ENCODE results near the gene RELN. TPM values are rescaled to one million over a fixed set of nuclear protein-coding genes. Genes with fewer than 3 reads are reported as not detected.

Gene RELN
- total RNA-seq, 1 experiment from 2014 or later, result 0.10 TPM

DNA sequence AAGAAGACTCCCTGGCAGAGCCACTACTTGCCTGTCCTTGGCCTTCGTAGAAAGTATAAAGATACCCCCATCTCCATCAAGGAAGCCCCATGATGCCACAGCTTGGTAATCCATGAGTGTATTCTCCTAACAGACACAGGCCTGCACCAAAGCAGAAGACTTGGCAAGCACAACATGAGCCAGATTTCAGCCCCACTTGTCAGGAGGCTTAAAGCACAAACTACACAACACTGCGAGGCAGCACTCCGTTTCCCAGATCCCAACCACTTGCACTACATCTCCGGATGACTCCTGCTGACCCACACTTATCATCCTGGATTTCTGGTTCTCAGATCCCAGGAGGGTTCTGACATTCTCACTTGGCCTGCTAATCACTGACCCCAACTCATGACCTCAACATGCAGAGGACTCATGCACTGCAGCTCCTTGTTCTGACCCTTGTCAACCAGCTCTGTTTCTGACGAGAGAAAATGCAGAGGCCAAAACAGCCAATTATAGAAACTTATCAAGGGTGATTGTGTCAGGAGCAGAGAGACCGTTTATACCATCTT lies 100.8 kb downstream of the RELN start:
- Histone ChIP-seq H3K27me3 (ENCODE audit: control insufficient read depth, insufficient read depth, low read length) (no peaks in the 10 kb centered on the region), H3K27ac (ENCODE audit: low read length) (no peak overlapping the region), H3K36me3 (ENCODE audit: control insufficient read depth, insufficient read depth, low read length) (no peaks in the 10 kb centered on the region), H3K9me3 (ENCODE audit: control insufficient read depth, insufficient read depth, low read depth, low read length) (no peaks in the 10 kb centered on the region), H3K4me1 (ENCODE audit: control insufficient read depth, insufficient read depth, low read length) (no peaks in the 10 kb centered on the region), H3K4me3 (ENCODE audit: low read depth in 2 of 2, low read length in 2 of 2) (no peak overlapping the region)
- ChIA-PET POLR2A (no interaction called here), CTCF (no interaction called here)
- ATAC-seq, result no peak
- TF ChIP-seq POLR2AphosphoS5 (IDR thresholded peaks at IDR 0.05; ENCODE audit: low read depth, low read length) (no peak), SIN3A (IDR thresholded peaks at IDR 0.05; ENCODE audit: borderline replicate concordance, insufficient read depth, low read depth, low read length) (no peak), TCF7L2 (IDR thresholded peaks at IDR 0.05; ENCODE audit: low read depth, low read length) (no peak)
- TF ChIP-seq, protein P1, sequence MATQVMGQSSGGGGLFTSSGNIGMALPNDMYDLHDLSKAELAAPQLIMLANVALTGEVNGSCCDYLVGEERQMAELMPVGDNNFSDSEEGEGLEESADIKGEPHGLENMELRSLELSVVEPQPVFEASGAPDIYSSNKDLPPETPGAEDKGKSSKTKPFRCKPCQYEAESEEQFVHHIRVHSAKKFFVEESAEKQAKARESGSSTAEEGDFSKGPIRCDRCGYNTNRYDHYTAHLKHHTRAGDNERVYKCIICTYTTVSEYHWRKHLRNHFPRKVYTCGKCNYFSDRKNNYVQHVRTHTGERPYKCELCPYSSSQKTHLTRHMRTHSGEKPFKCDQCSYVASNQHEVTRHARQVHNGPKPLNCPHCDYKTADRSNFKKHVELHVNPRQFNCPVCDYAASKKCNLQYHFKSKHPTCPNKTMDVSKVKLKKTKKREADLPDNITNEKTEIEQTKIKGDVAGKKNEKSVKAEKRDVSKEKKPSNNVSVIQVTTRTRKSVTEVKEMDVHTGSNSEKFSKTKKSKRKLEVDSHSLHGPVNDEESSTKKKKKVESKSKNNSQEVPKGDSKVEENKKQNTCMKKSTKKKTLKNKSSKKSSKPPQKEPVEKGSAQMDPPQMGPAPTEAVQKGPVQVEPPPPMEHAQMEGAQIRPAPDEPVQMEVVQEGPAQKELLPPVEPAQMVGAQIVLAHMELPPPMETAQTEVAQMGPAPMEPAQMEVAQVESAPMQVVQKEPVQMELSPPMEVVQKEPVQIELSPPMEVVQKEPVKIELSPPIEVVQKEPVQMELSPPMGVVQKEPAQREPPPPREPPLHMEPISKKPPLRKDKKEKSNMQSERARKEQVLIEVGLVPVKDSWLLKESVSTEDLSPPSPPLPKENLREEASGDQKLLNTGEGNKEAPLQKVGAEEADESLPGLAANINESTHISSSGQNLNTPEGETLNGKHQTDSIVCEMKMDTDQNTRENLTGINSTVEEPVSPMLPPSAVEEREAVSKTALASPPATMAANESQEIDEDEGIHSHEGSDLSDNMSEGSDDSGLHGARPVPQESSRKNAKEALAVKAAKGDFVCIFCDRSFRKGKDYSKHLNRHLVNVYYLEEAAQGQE (IDR thresholded peaks at IDR 0.05; ENCODE audit: insufficient read depth in 1 of 2, low read depth in 2 of 2, low read length in 1 of 2), result no peak
- TF ChIP-seq, protein P2, sequence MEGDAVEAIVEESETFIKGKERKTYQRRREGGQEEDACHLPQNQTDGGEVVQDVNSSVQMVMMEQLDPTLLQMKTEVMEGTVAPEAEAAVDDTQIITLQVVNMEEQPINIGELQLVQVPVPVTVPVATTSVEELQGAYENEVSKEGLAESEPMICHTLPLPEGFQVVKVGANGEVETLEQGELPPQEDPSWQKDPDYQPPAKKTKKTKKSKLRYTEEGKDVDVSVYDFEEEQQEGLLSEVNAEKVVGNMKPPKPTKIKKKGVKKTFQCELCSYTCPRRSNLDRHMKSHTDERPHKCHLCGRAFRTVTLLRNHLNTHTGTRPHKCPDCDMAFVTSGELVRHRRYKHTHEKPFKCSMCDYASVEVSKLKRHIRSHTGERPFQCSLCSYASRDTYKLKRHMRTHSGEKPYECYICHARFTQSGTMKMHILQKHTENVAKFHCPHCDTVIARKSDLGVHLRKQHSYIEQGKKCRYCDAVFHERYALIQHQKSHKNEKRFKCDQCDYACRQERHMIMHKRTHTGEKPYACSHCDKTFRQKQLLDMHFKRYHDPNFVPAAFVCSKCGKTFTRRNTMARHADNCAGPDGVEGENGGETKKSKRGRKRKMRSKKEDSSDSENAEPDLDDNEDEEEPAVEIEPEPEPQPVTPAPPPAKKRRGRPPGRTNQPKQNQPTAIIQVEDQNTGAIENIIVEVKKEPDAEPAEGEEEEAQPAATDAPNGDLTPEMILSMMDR (IDR thresholded peaks at IDR 0.05), result no peak
- in situ Hi-C loops (cut with HindIII; ENCODE audit: low pct_unique_long_range_greater_than_20kb, low sequenced_read_pairs) (no loop called here), intact Hi-C loops (cut with micrococcal nuclease; ENCODE audit: unreplicated experiment) (no loop called here)
- no TSS peak for BruUV-seq (replicated peaks)
- no peak for DNase-seq (ENCODE audit: low read depth, low spot score)

DNA sequence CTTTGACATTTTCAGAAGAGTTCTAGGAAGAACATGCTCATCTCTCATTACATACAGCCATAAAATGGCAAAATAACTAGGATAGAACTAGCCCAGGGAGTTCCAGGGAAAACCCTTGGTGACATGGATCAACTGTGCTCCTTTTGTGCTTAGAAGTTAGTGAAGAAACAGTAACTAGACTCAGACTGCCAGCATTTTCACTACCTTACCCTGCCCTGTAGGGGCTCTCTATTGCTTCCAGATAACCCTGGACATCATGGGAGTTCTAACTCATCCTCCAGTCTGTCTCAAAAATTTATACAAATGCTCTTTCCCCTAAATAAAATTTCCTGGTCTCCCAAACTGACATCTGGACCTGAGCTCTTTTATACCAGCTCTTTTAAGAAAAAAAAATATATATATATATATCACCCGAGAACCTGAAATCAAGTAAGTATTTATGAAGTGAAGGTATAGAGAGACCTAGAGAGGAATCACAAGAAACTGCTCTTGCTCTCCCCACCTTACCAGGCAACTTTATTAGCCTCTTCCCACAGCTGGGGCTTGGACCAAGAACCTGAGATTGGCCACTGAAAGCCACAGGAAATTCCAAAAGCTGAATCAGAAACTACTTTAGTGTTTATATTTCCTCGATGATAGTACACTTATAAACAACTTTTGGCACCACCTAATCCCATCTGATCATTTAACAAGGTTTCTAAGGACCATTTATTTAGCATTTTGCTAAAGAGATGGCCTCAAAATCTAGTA lies 101.4 kb downstream of the RELN start:
- H3K27me3 ChIP-seq (ENCODE audit: control insufficient read depth, insufficient read depth, low read length), result no peaks in the 10 kb centered on the region
- no peaks in the 10 kb centered on the region for H3K36me3 ChIP-seq (ENCODE audit: control insufficient read depth, insufficient read depth, low read length)
- DNase-seq (ENCODE audit: low read depth, low spot score), result no peak
- intact Hi-C loops (cut with micrococcal nuclease; ENCODE audit: unreplicated experiment), result no loop called here
- CTCF ChIA-PET, result no interaction called here
- no peaks in the 10 kb centered on the region for H3K9me3 ChIP-seq (ENCODE audit: control insufficient read depth, insufficient read depth, low read depth, low read length)
- POLR2A ChIA-PET, result no interaction called here
- no peak for ATAC-seq
- no peaks in the 10 kb centered on the region for H3K4me1 ChIP-seq (ENCODE audit: control insufficient read depth, insufficient read depth, low read length)
- no peak overlapping the region for H3K27ac ChIP-seq (ENCODE audit: low read length)
- BruUV-seq (replicated peaks), result no TSS peak
- no peak overlapping the region for H3K4me3 ChIP-seq (ENCODE audit: low read depth in 2 of 2, low read length in 2 of 2)
- in situ Hi-C loops (cut with HindIII; ENCODE audit: low pct_unique_long_range_greater_than_20kb, low sequenced_read_pairs), result no loop called here
- TF ChIP-seq, protein P2 (IDR thresholded peaks at IDR 0.05), result no peak
- TF ChIP-seq TCF7L2 (IDR thresholded peaks at IDR 0.05; ENCODE audit: low read depth, low read length) (no peak), POLR2AphosphoS5 (IDR thresholded peaks at IDR 0.05; ENCODE audit: low read depth, low read length) (no peak), SIN3A (IDR thresholded peaks at IDR 0.05; ENCODE audit: borderline replicate concordance, insufficient read depth, low read depth, low read length) (no peak)

Data from Panc1 (cell line).